Upper lobe of left lung (tissue), 4 donors: ENCODE data around the gene UNC13D.

Source experiments
- CTCF ChIP-seq, 6 experiments: fragments of 450-650 bp in 4 of 6; fragments of 200-600 bp in 2 of 6; sonication (generic) in 2 of 6; IDR thresholded peaks; one replicate each; pipeline ENCODE4 v1.5.1; 2016 to 2019; ENCODE audit warnings: antibody characterized with exemption in 6 of 6
- POLR2A ChIP-seq, 4 donors: fragments of 450-650 bp; IDR thresholded peaks; one replicate each; pipeline ENCODE4 v1.5.1; 2016 to 2017; ENCODE audit warnings: antibody characterized with exemption in 4 of 4, mild to moderate bottlenecking in 2 of 4
- POLR2AphosphoS5 ChIP-seq, 2 donors: sonication (generic); formaldehyde crosslinking; IDR thresholded peaks; one replicate each; pipeline ENCODE4 v1.5.1; 2017; ENCODE audit warnings: antibody characterized with exemption in 2 of 2

GRCh38 chr17:75793460-75793859 lies 50.7 kb downstream of the UNC13D start:
- TF ChIP-seq POLR2A (IDR thresholded peaks at IDR 0.05) (no peak), POLR2AphosphoS5 (IDR thresholded peaks at IDR 0.05) (no peak), CTCF (IDR thresholded peaks at IDR 0.05) (no peak)
